Fibroblast of pulmonary artery (primary cell): Measurements from ENCODE around the gene SORT1.

Experiments used
- DNase-seq: peaks from one replicate; pipeline ENCODE4 v3.0.0-alpha.2; 2010; ENCODE audit warnings: low read depth
- H3K4me3 ChIP-seq: replicated peaks from 2 replicates; pipeline ENCODE4 v1.5.1; 2011; ENCODE audit warnings: low read depth, mild to moderate bottlenecking, control low read depth, low read length, moderate library complexity
- TF ChIP-seq, protein P1 (sequence below): IDR thresholded peaks from 2 replicates; pipeline ENCODE4 v1.5.1; 2011; ENCODE audit warnings: mild to moderate bottlenecking, control low read depth, low read length, inconsistent platforms; ENCODE audit errors: missing control alignments

Gene SORT1

DNA sequence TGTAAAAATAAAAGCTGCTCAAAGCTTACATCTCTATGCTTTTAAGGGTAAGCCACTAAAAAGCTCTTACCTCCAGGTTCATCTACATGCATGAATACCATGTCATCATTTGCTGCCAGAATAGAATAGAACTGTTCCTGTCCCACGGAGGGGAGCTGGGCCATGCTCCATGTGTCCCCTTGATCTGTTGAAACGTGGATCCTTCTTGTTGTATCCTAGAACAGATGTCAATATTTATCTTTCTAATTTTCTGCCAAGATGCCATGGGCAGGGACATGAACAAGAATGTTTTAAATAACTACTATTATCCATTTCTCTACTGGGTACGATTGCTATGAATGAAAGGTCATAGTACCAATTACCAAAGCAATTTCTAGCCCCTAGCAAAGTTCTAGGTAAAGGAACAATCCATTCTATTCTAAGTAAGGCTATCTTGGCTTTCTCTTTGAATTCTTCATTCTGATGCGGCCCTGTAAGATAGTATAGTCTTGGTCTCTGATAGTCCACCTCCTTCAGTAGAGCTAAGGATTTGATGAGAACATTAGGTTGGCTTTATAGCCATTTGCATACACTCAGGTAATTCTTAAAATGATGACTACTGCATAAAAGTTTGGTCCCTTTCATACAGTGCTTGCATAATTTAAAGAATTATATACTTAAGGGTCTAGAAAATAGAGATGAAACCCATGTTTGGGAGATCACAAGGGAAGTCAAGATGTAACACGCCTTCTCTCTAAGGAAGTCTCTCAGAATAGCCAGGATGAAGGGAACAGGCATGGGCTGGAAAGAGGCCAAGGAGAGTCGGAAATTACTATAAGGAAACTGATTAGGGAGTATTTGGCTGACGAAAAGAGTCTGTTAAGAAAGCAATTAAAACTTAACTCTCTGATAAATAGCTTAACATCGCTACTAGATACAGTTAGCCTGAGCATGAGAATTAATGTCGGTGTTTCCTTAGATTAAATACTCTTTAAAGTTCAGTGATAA, 55.5 kb downstream of the SORT1 start:
- TF ChIP-seq, protein P1, sequence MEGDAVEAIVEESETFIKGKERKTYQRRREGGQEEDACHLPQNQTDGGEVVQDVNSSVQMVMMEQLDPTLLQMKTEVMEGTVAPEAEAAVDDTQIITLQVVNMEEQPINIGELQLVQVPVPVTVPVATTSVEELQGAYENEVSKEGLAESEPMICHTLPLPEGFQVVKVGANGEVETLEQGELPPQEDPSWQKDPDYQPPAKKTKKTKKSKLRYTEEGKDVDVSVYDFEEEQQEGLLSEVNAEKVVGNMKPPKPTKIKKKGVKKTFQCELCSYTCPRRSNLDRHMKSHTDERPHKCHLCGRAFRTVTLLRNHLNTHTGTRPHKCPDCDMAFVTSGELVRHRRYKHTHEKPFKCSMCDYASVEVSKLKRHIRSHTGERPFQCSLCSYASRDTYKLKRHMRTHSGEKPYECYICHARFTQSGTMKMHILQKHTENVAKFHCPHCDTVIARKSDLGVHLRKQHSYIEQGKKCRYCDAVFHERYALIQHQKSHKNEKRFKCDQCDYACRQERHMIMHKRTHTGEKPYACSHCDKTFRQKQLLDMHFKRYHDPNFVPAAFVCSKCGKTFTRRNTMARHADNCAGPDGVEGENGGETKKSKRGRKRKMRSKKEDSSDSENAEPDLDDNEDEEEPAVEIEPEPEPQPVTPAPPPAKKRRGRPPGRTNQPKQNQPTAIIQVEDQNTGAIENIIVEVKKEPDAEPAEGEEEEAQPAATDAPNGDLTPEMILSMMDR = no peak

DNA sequence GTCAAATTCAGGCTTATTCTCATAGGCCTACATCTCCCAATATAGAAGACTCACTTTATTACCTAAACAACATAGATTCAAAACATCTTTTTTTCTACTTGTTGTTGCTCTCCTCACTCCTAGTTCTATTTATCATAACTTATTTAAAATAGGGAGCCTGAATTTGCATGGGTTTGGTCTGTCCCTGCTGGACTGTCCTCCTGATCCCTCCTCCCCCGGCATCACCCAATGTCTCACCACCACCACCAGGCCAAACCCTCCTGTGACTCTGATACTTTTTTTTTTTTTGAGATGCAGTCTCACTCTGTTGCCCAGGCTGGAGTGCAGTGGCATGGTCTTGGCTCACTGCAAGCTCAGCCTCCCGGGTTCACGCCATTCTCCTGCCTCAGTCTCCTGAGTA, 59.1 kb downstream of the SORT1 start:
- TF ChIP-seq, protein P1 = no peak
- H3K4me3 ChIP-seq = no peak overlapping the region
- DNase-seq = no peak

More for the DNA sequence above, 55.5 kb downstream of the SORT1 start:
- no peak overlapping the region for H3K4me3 ChIP-seq
- peak; percentile 56 for DNase-seq

- TF ChIP-seq, protein P1 = no peak
- H3K4me3 ChIP-seq = no peak overlapping the region
- DNase-seq = no peak
Observed at GRCh38 chr1:109338091-109338490, 59.6 kb downstream of the SORT1 start.

DNA sequence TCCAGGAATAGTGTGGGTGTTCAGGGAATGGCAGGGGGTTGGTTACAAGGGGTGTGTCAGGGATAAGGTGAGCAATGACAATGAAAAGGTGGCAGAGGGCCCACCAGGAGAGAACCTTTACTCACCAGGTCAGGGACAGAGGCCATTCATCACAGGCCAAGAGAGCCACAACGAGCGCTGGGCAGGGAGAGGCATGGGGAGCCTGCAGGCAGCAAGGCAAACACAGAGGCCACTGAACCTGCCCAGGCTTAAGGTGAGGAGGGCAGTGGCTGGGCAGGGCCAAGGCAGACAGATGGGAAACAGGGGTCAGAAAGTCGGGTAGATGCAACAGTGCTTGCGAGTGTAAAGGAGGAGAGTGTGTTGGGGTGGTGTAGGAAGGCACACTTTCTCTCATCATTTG, 62.6 kb downstream of the SORT1 start:
- no peak overlapping the region for H3K4me3 ChIP-seq
- DNase-seq = no peak
- TF ChIP-seq, protein P1 = no peak

DNA sequence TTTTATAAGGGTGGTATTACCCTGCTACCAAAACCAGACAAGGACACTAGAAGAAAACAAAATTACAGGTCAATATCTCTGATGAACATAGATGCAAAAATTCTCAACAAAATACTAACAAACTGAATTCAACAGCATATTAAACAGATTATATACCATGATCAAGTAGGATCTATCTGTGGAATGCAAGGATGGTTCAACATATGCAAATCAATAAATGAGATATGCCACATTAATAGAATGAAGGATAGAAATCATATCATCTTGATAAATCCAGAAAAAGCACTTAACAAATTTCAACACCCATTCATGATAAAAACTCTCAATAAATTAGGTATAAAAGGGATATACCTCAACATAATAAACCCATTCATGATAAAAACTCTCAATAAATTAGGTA, 66.6 kb downstream of the SORT1 start:
- TF ChIP-seq, protein P1 = no peak
- no peak overlapping the region for H3K4me3 ChIP-seq
- no peak for DNase-seq

GRCh38 chr1:109327285-109327684, 70.4 kb downstream of the SORT1 start:
- TF ChIP-seq, protein P1 = no peak
- no peak overlapping the region for H3K4me3 ChIP-seq
- peak; percentile 55 for DNase-seq
